GM18499 (cell line): Measurements from ENCODE around the gene HYLS1.
"Not testable (repeated sequence)": the region's sequence is repeated elsewhere in the genome, so short reads cannot be mapped to it uniquely, and the experiment has no call there.

Experiments
- ATAC-seq: cut with Tn5 transposase; IDR thresholded peaks from one replicate; pipeline ENCODE4 v1.9.1; 2021; ENCODE audit warnings: moderate number of reproducible peaks; ENCODE audit not compliant: insufficient read depth, unreplicated experiment

The HYLS1 gene

GRCh38 chr11:125887373-125888324 is at the start of gene HYLS1:
Gene HYLS1, plus strand, starts transcription at chr11:125887668. Its CDS starts 11,701 bp downstream, at chr11:125899369.
- ATAC-seq, result peak; percentile 77

GRCh38 chr11:125842321-125842948 is 45.0 kb upstream of the HYLS1 start:
- no peak for ATAC-seq

- ATAC-seq, result no peak
These were observed 41.3 kb upstream of the HYLS1 start for GRCh38 chr11:125846188-125846587.

- not testable (repeated sequence) for ATAC-seq
These were observed 29.8 kb upstream of the HYLS1 start for GRCh38 chr11:125857670-125858069.

- not testable (repeated sequence) for ATAC-seq
These were observed 24.7 kb upstream of the HYLS1 start for GRCh38 chr11:125862786-125863185.

- not testable (repeated sequence) for ATAC-seq
These were observed 22.1 kb upstream of the HYLS1 start for GRCh38 chr11:125865354-125865753.

GRCh38 chr11:125869521-125869920 is 17.9 kb upstream of the HYLS1 start:
- ATAC-seq, result no peak

- no peak for ATAC-seq
These were observed 15.9 kb upstream of the HYLS1 start for GRCh38 chr11:125871391-125872137.

- ATAC-seq, result no peak
These were observed 15.4 kb upstream of the HYLS1 start for GRCh38 chr11:125872138-125872491.

- no peak for ATAC-seq
These were observed 13.4 kb upstream of the HYLS1 start for GRCh38 chr11:125873881-125874555.

- ATAC-seq, result no peak
These were observed 12.8 kb upstream of the HYLS1 start for GRCh38 chr11:125874556-125875124.

- ATAC-seq, result no peak
These were observed 6.2 kb upstream of the HYLS1 start for GRCh38 chr11:125881291-125881690.

GRCh38 chr11:125883375-125883774 is 4.1 kb upstream of the HYLS1 start:
- no peak for ATAC-seq

- peak; percentile 25 for ATAC-seq
These were observed 483 bp upstream of the HYLS1 start for GRCh38 chr11:125886997-125887372.

- ATAC-seq, result no peak
These were observed 3.1 kb downstream of the HYLS1 start for GRCh38 chr11:125890447-125891100.

- ATAC-seq, result no peak
These were observed 4.6 kb downstream of the HYLS1 start for GRCh38 chr11:125892071-125892470.

- ATAC-seq, result no peak
These were observed 5.5 kb downstream of the HYLS1 start for GRCh38 chr11:125892994-125893393.

GRCh38 chr11:125901872-125902271 is 14.4 kb downstream of the HYLS1 start:
- ATAC-seq, result no peak

GRCh38 chr11:125902277-125902926 is 14.9 kb downstream of the HYLS1 start:
- ATAC-seq, result no peak
